Natural killer cell (primary cell): ENCODE results near the gene MYLK3. TPM values are rescaled to one million over a fixed set of nuclear protein-coding genes. Genes with fewer than 3 reads are reported as not detected.

Experiments used
- ATAC-seq, 3 donors: fragments of 150-1000 bp in 2 of 3; fragments of 200-7000 bp in 1 of 3; cut with Tn5 transposase; 1 replicate in 1 of 3; 2 replicates in 2 of 3; pipeline ENCODE4 v1.10.0; 2021; ENCODE audit warnings: mild to moderate bottlenecking in 2 of 3, moderate library complexity in 2 of 3
- DNase-seq, 2 donors: peaks; one replicate each; pipeline versions ENCODE4 v3.0.0 to v3.0.0-alpha.2; 2013 to 2021; ENCODE audit warnings: mixed read lengths in 1 of 2
- H3K27ac ChIP-seq: one replicate; pipeline ENCODE4 v1.5.1; 2013; ENCODE audit warnings: mild to moderate bottlenecking, low read length
- H3K27me3 ChIP-seq: one replicate; pipeline ENCODE4 v1.6.1; 2013; ENCODE audit warnings: low read length; ENCODE audit not compliant: control insufficient read depth, insufficient read depth
- H3K36me3 ChIP-seq: one replicate; pipeline ENCODE4 v1.6.1; 2013; ENCODE audit warnings: low read length; ENCODE audit not compliant: control insufficient read depth, insufficient read depth
- H3K4me1 ChIP-seq: one replicate; pipeline ENCODE4 v1.6.1; 2013; ENCODE audit warnings: low read length; ENCODE audit not compliant: control insufficient read depth, insufficient read depth
- H3K4me3 ChIP-seq: one replicate; pipeline ENCODE4 v1.5.1; 2013; ENCODE audit warnings: low read length
- H3K9me3 ChIP-seq: one replicate; pipeline ENCODE4 v1.6.1; 2013; ENCODE audit warnings: low read length; ENCODE audit not compliant: control insufficient read depth, insufficient read depth
- H3K27ac Mint-ChIP-seq, 2 donors: one replicate each; pipeline ENCODE4 v1.8.0; 2022; ENCODE audit warnings: mild to moderate bottlenecking in 2 of 2, mixed read lengths in 2 of 2, moderate library complexity in 1 of 2
- H3K27me3 Mint-ChIP-seq, 2 donors: one replicate each; pipeline ENCODE4 v1.8.0; 2022; ENCODE audit warnings: low read depth in 2 of 2, mixed read lengths in 2 of 2
- H3K36me3 Mint-ChIP-seq: one replicate; pipeline ENCODE4 v1.8.0; 2022; ENCODE audit warnings: mixed read lengths
- H3K4me1 Mint-ChIP-seq, 2 donors: one replicate each; pipeline ENCODE4 v1.8.0; 2022; ENCODE audit warnings: mixed read lengths in 2 of 2
- H3K4me3 Mint-ChIP-seq: one replicate; pipeline ENCODE4 v1.8.0; 2022; ENCODE audit warnings: mild to moderate bottlenecking, moderate library complexity, mixed read lengths
- H3K9me3 Mint-ChIP-seq, 2 donors: one replicate each; pipeline ENCODE4 v1.8.0; 2022; ENCODE audit warnings: mixed read lengths in 2 of 2
- WGBS: methylation state at CpG from one replicate; pipeline ENCODE4 v1.1.7; 2013; ENCODE audit warnings: missing lambda C conversion rate; ENCODE audit not compliant: insufficient coverage; 5-methylcytosine and 5-hydroxymethylcytosine counted together
- intact Hi-C: fragments of 100-400 bp; cut with micrococcal nuclease; formaldehyde crosslinking; loops from one replicate; pipeline ENCODE4 v1.14.2; 2022
- total RNA-seq, 4 donors: library from RNA; stranded (reverse); fragments of 120-200 nt in 1 of 4; gene quantifications; one replicate each; pipeline versions ENCODE4 v1.2.3 to v1.2.4, GENCODE V29; 2013 to 2022
- TF ChIP-seq, protein P1 (sequence below): fragments of 200-600 bp; IDR thresholded peaks from one replicate; pipeline ENCODE4 v1.8.0; 2022; ENCODE audit warnings: antibody characterized with exemption

The MYLK3 gene
- total RNA-seq, 3 donors from 2014 or later (not counting 1 experiment from before 2014, with no cell fraction given) = 0.42 to 0.73 TPM; not detected in 1

- H3K4me1 Mint-ChIP-seq = no peaks in the 10 kb centered on the region
- peaks cover 3 to 6% of the 10 kb centered on the region in 2 donors for H3K27me3 Mint-ChIP-seq
- DNase-seq (no peak), ATAC-seq (no peak)
- WGBS = no CpG with 5 or more reads among the region's 3 CpGs
- intact Hi-C loops = no loop called here
- peaks cover 4% of the 10 kb centered on the region for H3K4me1 ChIP-seq
- H3K27ac ChIP-seq = no peak overlapping the region
- H3K36me3 Mint-ChIP-seq = no peaks in the 10 kb centered on the region
- H3K9me3 Mint-ChIP-seq = no peaks in the 10 kb centered on the region
- no peak overlapping the region for H3K27ac Mint-ChIP-seq
- no peak overlapping the region for H3K4me3 ChIP-seq
- no peaks in the 10 kb centered on the region for H3K9me3 ChIP-seq
- TF ChIP-seq, protein P1, sequence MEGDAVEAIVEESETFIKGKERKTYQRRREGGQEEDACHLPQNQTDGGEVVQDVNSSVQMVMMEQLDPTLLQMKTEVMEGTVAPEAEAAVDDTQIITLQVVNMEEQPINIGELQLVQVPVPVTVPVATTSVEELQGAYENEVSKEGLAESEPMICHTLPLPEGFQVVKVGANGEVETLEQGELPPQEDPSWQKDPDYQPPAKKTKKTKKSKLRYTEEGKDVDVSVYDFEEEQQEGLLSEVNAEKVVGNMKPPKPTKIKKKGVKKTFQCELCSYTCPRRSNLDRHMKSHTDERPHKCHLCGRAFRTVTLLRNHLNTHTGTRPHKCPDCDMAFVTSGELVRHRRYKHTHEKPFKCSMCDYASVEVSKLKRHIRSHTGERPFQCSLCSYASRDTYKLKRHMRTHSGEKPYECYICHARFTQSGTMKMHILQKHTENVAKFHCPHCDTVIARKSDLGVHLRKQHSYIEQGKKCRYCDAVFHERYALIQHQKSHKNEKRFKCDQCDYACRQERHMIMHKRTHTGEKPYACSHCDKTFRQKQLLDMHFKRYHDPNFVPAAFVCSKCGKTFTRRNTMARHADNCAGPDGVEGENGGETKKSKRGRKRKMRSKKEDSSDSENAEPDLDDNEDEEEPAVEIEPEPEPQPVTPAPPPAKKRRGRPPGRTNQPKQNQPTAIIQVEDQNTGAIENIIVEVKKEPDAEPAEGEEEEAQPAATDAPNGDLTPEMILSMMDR = no peak
- no peaks in the 10 kb centered on the region for H3K27me3 ChIP-seq
- no peak overlapping the region for H3K4me3 Mint-ChIP-seq
- no peaks in the 10 kb centered on the region for H3K36me3 ChIP-seq
Measured at GRCh38 chr16:46712911-46713310, 35.2 kb downstream of the MYLK3 start.

GRCh38 chr16:46711106-46712058 is 36.8 kb downstream of the MYLK3 start:
- H3K27ac ChIP-seq = no peak overlapping the region
- intact Hi-C loops = no loop called here

DNA sequence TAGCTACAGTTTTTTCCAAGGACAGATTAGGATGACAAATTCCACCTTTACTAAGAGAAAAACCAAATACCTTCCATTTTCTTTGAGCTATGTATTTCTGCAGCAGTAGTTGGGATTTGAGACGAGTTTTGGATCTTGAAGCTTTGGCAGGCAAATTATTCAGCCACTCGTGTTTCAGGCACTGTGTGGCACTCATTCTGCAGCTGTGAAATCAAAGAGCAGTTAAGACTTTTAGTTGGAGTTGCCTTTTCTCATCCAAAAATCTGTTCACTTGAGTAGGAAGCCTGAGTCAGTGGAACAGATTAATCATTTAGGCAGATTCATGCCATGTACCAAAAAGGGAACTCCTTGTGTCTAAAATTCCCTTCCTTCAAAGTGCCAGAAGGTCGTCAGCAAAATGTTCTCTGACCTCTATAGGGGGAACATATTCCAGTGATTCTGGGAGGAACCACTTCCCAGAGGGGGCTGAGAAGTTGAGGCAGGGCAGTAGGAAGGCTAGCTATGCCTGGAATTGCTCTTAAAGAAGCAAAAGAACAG is 38.6 kb downstream of the MYLK3 start:
- Histone ChIP-seq H3K27me3 (no peaks in the 10 kb centered on the region), H3K27ac (no peak overlapping the region), H3K9me3 (no peaks in the 10 kb centered on the region), H3K36me3 (no peaks in the 10 kb centered on the region), H3K4me3 (no peak overlapping the region), H3K4me1 (peaks cover 4% of the 10 kb centered on the region)
- WGBS = 43% methylated on average over 3 of the region's 3 CpGs
- DNase-seq (no peak), ATAC-seq (no peak)
- H3K4me1 Mint-ChIP-seq = no peaks in the 10 kb centered on the region
- H3K27ac Mint-ChIP-seq = no peak overlapping the region
- peaks cover 2 to 6% of the 10 kb centered on the region in 2 donors for H3K27me3 Mint-ChIP-seq
- no peak overlapping the region for H3K4me3 Mint-ChIP-seq
- no peaks in the 10 kb centered on the region for H3K9me3 Mint-ChIP-seq
- TF ChIP-seq, protein P1 = no peak
- no peaks in the 10 kb centered on the region for H3K36me3 Mint-ChIP-seq
- intact Hi-C loops = no loop called here

More at GRCh38 chr16:46711106-46712058, 36.8 kb downstream of the MYLK3 start:
- no peaks in the 10 kb centered on the region for H3K9me3 Mint-ChIP-seq
- no peaks in the 10 kb centered on the region for H3K36me3 Mint-ChIP-seq
- no peak overlapping the region for H3K4me3 ChIP-seq
- no peak overlapping the region for H3K27ac Mint-ChIP-seq
- TF ChIP-seq, protein P1 = no peak
- peaks cover 4% of the 10 kb centered on the region for H3K4me1 ChIP-seq
- H3K4me3 Mint-ChIP-seq = no peak overlapping the region
- H3K4me1 Mint-ChIP-seq = no peaks in the 10 kb centered on the region
- DNase-seq (no peak), ATAC-seq (no peak)
- no peaks in the 10 kb centered on the region for H3K9me3 ChIP-seq
- WGBS = 88% methylated on average over 10 of the region's 10 CpGs
- no peaks in the 10 kb centered on the region for H3K27me3 ChIP-seq
- peaks cover 2 to 6% of the 10 kb centered on the region in 2 donors for H3K27me3 Mint-ChIP-seq
- H3K36me3 ChIP-seq = no peaks in the 10 kb centered on the region
